Effector memory CD4-positive, alpha-beta T cell (primary cell): ENCODE results near the gene MROH8.

Experiments used
- DNase-seq, 3 donors: peaks; one replicate each; pipeline ENCODE4 v3.0.0-alpha.2; 2020
- H3K27ac ChIP-seq: 2 replicates; pipeline ENCODE4 v1.7.0; 2013; ENCODE audit warnings: mild to moderate bottlenecking, low read length, moderate library complexity; ENCODE audit not compliant: insufficient read depth, poor library complexity, severe bottlenecking
- H3K27me3 ChIP-seq: replicated peaks from 2 replicates; pipeline ENCODE4 v1.7.0; 2013; ENCODE audit warnings: mild to moderate bottlenecking, low read length; ENCODE audit not compliant: insufficient read depth, control insufficient read depth, poor library complexity, severe bottlenecking
- H3K36me3 ChIP-seq: 2 replicates; pipeline ENCODE4 v1.7.0; 2013; ENCODE audit warnings: mild to moderate bottlenecking, low read length, moderate library complexity; ENCODE audit not compliant: control insufficient read depth, insufficient read depth
- H3K4me1 ChIP-seq: 2 replicates; pipeline ENCODE4 v1.7.0; 2013; ENCODE audit warnings: low read length, mild to moderate bottlenecking; ENCODE audit not compliant: control insufficient read depth, insufficient read depth, poor library complexity, severe bottlenecking
- H3K4me3 ChIP-seq: 2 replicates; pipeline ENCODE4 v1.7.0; 2013; ENCODE audit warnings: low read length, low read depth, mild to moderate bottlenecking; ENCODE audit not compliant: insufficient read depth, poor library complexity, severe bottlenecking
- H3K9me3 ChIP-seq: 2 replicates; pipeline ENCODE4 v1.7.0; 2013; ENCODE audit warnings: mild to moderate bottlenecking, low read length, moderate library complexity; ENCODE audit not compliant: control insufficient read depth

Gene MROH8

DNA sequence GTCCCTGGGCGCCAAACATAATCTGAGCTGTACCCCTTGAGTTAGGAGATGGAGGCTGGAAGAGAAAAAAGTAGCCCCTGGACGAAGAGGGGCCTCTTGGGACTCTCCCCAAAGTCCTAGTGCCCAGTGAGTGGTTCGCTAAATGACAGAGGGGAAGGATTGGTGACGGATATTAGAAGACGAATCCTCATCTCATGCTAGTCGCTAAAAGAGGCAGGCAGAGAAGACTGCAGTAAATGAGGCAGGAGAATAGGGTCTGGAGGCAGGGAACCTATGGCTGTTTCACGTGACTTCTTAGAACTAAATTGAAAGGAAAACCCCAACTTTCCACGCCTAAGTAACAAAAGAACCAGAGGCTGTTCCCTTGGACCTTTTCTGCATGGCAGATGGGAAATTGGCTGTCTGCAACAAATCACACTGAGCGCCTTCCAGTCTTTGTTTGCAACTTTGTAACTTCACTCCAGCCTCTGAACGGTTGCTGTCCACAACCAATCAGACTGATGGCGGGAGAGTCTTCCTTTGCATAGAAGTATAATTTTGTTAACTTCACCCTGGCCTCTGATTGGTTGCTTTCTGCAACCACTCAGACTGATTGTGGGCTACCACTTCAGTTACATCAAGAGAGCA lies 82.8 kb downstream of the MROH8 start:
- no peaks in the 10 kb centered on the region for H3K9me3 ChIP-seq
- no peak for DNase-seq
- peak overlapping the region; percentile 53 for H3K4me3 ChIP-seq
- H3K36me3 ChIP-seq: peaks cover under 1% of the 10 kb centered on the region
- H3K4me1 ChIP-seq: peaks cover 6% of the 10 kb centered on the region
- no peaks in the 10 kb centered on the region for H3K27me3 ChIP-seq
- peak overlapping the region; percentile 80 for H3K27ac ChIP-seq

DNA sequence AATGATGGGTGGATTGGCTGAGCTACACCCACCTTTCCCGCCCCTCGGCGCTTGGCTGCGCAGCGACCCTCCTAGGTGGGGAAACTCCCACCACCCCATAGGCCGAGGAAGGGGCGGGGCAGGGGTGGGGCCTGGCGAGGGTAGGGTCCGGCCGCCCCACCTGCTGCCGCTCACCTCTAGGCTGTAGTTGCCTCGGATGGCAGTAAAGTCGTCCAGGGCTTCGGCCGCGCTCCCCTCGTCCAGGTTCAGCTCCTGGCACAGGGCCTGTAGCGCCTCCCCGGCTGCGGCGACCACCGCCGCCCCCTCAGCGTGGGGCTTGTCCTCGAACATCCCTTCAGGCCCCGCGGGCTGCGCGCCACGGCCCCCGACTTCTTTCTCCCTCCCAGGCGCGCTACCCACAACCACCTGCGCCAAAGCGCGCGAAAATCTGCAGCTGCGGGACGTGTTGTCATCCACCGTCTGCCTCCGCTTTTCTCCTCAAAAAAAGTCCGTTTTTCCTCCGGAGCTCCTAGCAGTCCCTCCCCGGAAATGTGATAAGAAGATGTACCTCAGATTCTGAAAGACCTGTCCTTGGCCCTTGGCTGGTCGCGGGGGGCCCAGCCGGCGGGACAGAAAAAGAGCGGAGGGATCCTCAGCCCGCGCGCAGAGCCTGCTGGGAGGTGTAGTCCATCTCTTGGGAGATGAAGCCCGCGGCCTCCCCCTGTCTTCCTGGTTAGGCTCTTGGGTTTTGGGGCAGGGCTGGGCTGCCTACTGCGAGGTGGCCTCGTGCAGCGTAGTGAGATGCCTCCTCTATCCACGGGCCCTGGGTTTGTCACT lies 83.5 kb downstream of the MROH8 start, which contains the start of gene RBL1:
Gene RBL1, minus strand, starts transcription at position 399 of the 816 bp plus-strand sequence. Its CDS starts 69 bp downstream, at position 330.
- DNase-seq: peak; percentile 67 to 80 (median 80)
- Histone ChIP-seq H3K27me3 (no peaks in the 10 kb centered on the region), H3K27ac (peak within 1 kb of the TSS; percentile 80), H3K9me3 (no peaks in the 10 kb centered on the region), H3K4me1 (peaks cover 6% of the 10 kb centered on the region), H3K36me3 (peaks cover 4% of the 10 kb centered on the region), H3K4me3 (peak within 1 kb of the TSS; percentile 53)

DNA sequence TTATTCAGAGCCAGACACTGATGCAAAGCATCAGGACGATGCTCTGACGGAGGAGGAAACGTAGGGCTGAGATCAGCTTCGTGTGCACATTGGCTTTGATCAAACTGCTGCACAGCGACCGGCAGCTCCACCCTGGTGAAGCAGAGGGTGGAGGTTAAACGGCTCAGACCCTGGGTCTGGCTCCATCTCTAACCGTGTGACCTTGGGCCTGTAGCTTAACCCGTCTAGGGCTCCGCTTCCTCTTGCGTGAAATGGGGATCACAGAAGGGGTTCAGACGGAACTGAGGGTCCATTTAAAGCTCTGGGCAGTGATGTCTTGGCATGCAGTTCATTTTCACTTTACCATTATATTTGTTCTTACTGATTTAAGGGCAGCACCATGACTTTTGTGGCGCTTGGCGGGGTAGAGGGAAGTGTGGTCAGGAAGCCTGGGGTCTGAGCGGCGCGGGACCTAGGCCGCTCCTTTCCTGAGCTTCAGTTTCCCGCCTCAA lies 84.2 kb downstream of the MROH8 start:
- Histone ChIP-seq H3K27ac (peak overlapping the region; percentile 80), H3K9me3 (no peaks in the 10 kb centered on the region), H3K4me1 (peaks cover 6% of the 10 kb centered on the region), H3K4me3 (peak overlapping the region; percentile 53), H3K27me3 (no peaks in the 10 kb centered on the region), H3K36me3 (peaks cover 9% of the 10 kb centered on the region)
- DNase-seq: peak; percentile 8 to 47 (median 34)

DNA sequence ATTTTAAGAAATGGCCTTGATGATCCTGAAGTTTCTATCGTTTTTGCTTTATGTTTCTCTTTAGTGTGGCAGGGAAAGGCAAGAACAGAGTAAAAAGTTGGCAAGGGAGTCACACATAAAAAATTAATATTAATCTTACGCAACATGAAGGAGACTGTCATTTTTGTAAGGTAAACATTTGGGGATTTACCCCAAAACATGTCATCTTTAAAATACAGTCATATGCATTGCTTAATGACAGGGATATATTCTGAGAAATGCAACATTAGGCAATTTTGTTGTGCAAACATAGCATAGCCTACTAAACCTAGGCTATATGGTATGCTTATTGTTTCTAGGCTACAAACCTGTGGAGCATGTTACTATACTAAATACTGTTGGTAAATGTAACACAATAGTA lies 88.9 kb downstream of the MROH8 start:
- Histone ChIP-seq H3K9me3 (no peaks in the 10 kb centered on the region), H3K4me3 (no peak overlapping the region), H3K4me1 (no peaks in the 10 kb centered on the region), H3K36me3 (peaks cover 18% of the 10 kb centered on the region), H3K27ac (no peak overlapping the region), H3K27me3 (no peaks in the 10 kb centered on the region)
- no peak for DNase-seq

DNA sequence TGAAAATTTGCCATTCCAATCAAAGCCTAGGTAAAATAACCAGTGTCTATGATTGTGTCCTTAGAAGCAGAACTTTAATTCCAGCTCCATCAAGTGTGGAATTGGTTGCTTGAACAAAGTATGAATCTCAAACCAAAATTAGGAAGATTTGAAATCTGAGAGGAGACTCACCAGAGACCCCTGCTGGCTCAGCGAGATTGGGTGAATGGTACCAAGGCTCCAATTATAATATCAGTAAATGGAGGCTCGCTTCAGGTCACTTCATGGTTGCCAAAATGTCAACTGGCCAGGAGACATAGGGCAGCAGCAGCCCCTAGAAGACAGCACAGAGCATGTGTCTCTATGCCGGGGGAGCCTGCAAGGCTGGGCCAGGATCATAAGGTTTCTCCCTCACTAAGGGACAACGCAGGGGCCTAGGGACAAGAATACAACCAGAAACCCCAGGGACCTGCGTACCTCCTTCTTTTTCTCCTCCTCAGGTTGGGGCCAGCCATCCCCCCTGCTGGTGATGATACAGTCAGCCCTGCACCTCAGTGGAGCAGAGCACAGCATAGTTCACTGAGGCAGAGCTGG lies 97.5 kb downstream of the MROH8 start:
- Histone ChIP-seq H3K4me3 (no peak overlapping the region), H3K4me1 (peaks cover 3% of the 10 kb centered on the region), H3K27ac (no peak overlapping the region), H3K36me3 (peaks cover 3% of the 10 kb centered on the region), H3K27me3 (no peaks in the 10 kb centered on the region), H3K9me3 (no peaks in the 10 kb centered on the region)
- peak in 2 of 3 donors; percentile 6 to 23 for DNase-seq

DNA sequence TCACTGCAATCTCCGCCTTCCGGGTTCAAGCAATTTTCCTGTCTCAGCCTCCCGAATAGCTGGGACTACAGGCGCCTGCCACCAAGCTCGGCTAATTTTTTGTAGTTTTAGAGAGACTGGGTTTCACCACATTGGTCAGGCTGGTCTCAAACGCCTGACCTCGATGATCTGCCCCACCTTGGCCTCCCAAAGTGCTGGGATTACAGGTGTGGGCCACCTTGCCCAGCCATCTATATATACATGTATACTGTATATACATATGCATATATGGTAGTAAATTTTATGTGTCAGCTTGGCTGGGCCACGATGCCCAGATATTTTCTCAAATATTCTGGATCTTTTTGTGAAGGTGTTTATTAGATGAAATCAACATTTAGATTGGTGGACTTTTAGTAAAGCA lies 102.3 kb downstream of the MROH8 start:
- no peaks in the 10 kb centered on the region for H3K9me3 ChIP-seq
- H3K4me3 ChIP-seq: no peak overlapping the region
- no peak overlapping the region for H3K27ac ChIP-seq
- H3K27me3 ChIP-seq: no peaks in the 10 kb centered on the region
- DNase-seq: no peak
- no peaks in the 10 kb centered on the region for H3K36me3 ChIP-seq
- H3K4me1 ChIP-seq: peaks cover 3% of the 10 kb centered on the region

DNA sequence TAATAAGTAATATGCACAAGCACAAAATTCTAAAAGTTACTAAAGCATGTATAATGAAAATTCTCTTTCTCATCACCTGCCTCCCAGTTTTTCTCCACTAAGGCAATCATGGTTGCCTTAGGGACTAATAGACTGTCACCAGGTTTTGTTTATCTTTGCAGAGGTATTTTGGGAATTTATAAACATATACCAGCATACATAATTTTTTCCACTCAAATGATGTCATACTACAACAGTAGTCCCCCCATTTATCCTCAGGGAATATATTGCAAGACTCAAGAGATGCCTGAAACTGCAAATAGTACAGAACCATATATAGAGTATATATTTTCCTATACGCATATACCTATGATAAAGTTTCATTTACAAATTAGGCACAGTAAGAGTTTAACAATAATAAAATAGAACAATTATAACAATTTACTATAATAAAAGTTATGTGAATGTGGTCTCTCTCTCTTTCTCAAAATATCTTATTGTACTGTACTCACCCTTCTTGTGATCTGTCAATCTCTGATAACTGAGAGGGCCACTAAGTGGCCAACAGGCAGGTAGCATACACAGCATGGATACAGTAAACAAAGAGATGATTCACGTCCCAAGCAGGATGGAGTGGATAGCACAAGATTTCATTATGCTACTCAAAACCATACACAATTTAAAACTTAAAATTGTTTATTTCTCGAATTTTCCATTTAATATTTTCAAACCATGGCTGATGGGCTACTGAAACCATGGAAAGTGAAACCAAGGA lies 103.2 kb downstream of the MROH8 start:
- H3K27ac ChIP-seq: no peak overlapping the region

DNA sequence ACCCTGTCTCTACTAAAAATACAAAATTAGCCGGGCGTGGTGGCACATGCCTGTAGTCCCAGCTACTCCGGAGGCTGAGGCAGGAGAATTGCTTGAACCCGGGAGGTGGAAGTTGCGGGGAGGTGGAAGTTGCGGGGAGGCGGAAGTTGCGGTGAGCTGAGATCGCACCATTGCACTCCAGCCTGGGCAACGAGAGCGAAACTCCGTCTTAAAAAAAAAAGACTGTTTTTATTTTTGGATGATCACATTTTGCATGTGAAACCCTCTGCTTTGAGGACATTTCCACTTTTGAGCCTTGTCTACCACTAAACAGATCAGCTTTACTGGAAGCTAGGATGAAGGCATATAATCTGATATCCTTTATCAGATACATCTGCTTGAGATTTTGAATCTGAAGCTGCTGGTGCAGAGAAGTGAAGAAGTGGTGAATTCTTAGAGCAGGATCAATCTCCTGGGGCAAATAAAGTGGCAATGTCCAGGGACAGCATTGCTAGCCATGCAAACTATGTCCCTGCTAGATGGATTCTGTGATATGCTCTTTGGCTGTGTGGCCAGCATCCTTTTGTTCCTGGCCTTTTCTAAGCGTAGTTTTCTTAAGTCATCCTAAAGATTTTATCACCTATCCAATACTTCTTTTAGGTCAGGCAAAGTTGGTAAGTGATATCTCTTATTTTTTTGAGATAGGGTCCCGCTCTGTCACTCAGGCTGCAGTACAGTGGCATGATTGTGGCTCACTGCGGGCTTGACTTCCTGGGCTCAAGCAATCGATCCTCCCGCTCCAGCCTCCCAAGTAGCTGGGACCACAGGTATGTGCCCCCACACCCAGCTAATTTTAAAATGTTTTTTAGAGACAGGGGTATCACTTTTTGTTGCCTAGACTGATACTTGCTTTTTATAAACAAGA lies 106.8 kb downstream of the MROH8 start:
- H3K27ac ChIP-seq: no peak overlapping the region
- H3K36me3 ChIP-seq: no peaks in the 10 kb centered on the region
- no peak overlapping the region for H3K4me3 ChIP-seq
- no peak for DNase-seq
- H3K27me3 ChIP-seq: no peaks in the 10 kb centered on the region
- peaks cover 9% of the 10 kb centered on the region for H3K4me1 ChIP-seq
- no peaks in the 10 kb centered on the region for H3K9me3 ChIP-seq

More for the DNA sequence above, 103.2 kb downstream of the MROH8 start:
- no peaks in the 10 kb centered on the region for H3K9me3 ChIP-seq
- no peaks in the 10 kb centered on the region for H3K36me3 ChIP-seq
- peaks cover 11% of the 10 kb centered on the region for H3K4me1 ChIP-seq
- H3K27me3 ChIP-seq: no peaks in the 10 kb centered on the region
- no peak for DNase-seq
- no peak overlapping the region for H3K4me3 ChIP-seq

DNA sequence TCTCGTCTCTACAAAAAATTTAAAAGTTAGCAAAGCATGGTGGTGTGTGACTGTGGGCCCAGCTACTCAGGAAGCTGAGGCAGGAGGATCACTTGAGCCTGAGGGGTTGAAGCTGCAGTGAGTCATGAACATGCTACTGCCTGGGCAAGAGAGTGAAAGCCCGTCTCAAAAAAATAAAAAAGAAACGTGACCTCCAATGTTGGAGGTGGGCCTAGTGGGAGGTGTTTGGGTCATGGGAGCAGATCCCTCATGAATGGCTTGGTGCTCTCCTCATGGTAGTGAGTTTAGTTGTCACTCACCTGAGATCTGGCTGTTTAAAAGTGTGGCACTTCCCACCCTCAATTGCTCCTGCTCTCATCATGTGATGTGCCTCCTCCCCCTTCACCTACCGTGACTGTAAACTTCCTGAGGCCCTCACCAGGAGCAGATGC lies 107.9 kb downstream of the MROH8 start:
- Histone ChIP-seq H3K4me3 (no peak overlapping the region), H3K36me3 (peaks cover 4% of the 10 kb centered on the region), H3K4me1 (peaks cover 9% of the 10 kb centered on the region), H3K27me3 (no peaks in the 10 kb centered on the region), H3K27ac (peak overlapping the region; percentile 42), H3K9me3 (no peaks in the 10 kb centered on the region)
- DNase-seq: peak in 2 of 3 donors; percentile 8 to 9
